Ishikawa (cell line): ENCODE measurements around the gene PRDM16.

Source experiments
- CEBPB ChIP-seq: IDR thresholded peaks from 2 replicates; pipeline ENCODE4 v1.6.1; 2012
- CREB1 ChIP-seq: IDR thresholded peaks from 2 replicates; pipeline ENCODE4 v1.6.1; 2012; ENCODE audit warnings: low read depth
- EGR1 ChIP-seq: IDR thresholded peaks from 2 replicates; pipeline ENCODE4 v1.6.1; 2012
- EP300 ChIP-seq: IDR thresholded peaks from 2 replicates; pipeline ENCODE4 v1.6.1; 2012; ENCODE audit warnings: borderline replicate concordance
- FOXM1 ChIP-seq: IDR thresholded peaks from 2 replicates; pipeline ENCODE4 v1.6.1; 2012; ENCODE audit warnings: low read depth, borderline replicate concordance
- NFIC ChIP-seq: IDR thresholded peaks from 2 replicates; pipeline ENCODE4 v1.6.1; 2012
- RAD21 ChIP-seq: IDR thresholded peaks from 2 replicates; pipeline ENCODE4 v1.6.1; 2012; ENCODE audit warnings: low read depth
- REST ChIP-seq: IDR thresholded peaks from 2 replicates; pipeline ENCODE4 v1.6.1; 2012; ENCODE audit warnings: low read depth, mild to moderate bottlenecking
- TAF1 ChIP-seq: IDR thresholded peaks from 2 replicates; pipeline ENCODE4 v1.6.1; 2012; ENCODE audit warnings: low read depth, mild to moderate bottlenecking
- TCF12 ChIP-seq: IDR thresholded peaks from 2 replicates; pipeline ENCODE4 v1.6.1; 2012; ENCODE audit warnings: low read depth
- TEAD4 ChIP-seq: IDR thresholded peaks from 2 replicates; pipeline ENCODE4 v1.6.1; 2012
- YY1 ChIP-seq: IDR thresholded peaks from 2 replicates; pipeline ENCODE4 v1.6.1; 2012; ENCODE audit warnings: low read depth
- ZBTB7A ChIP-seq: IDR thresholded peaks from 2 replicates; pipeline ENCODE4 v1.6.1; 2012; ENCODE audit warnings: low read depth
- TF ChIP-seq, protein P1 (sequence below): IDR thresholded peaks from 2 replicates; pipeline ENCODE4 v1.6.1; 2012
- TF ChIP-seq, protein P2 (sequence below): IDR thresholded peaks from 2 replicates; pipeline ENCODE4 v1.6.1; 2012

Gene PRDM16

GRCh38 chr1:3236361-3236760 lies 167.4 kb downstream of the PRDM16 start:
- no peak for TF ChIP-seq EP300
- TF ChIP-seq ZBTB7A, result no peak
- TF ChIP-seq, protein P1, sequence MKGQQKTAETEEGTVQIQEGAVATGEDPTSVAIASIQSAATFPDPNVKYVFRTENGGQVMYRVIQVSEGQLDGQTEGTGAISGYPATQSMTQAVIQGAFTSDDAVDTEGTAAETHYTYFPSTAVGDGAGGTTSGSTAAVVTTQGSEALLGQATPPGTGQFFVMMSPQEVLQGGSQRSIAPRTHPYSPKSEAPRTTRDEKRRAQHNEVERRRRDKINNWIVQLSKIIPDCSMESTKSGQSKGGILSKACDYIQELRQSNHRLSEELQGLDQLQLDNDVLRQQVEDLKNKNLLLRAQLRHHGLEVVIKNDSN, result no peak
- no peak for TF ChIP-seq TAF1
- TF ChIP-seq CEBPB, result no peak
- no peak for TF ChIP-seq FOXM1
- TF ChIP-seq REST, result no peak
- no peak for TF ChIP-seq NFIC
- TF ChIP-seq TEAD4, result no peak
- TF ChIP-seq, protein P2, sequence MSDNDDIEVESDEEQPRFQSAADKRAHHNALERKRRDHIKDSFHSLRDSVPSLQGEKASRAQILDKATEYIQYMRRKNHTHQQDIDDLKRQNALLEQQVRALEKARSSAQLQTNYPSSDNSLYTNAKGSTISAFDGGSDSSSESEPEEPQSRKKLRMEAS, result no peak
- TF ChIP-seq CREB1, result no peak
- TF ChIP-seq EGR1, result no peak
- no peak for TF ChIP-seq TCF12

GRCh38 chr1:3236955-3237354 lies 168.0 kb downstream of the PRDM16 start:
- TF ChIP-seq EGR1 (no peak), TEAD4 (no peak), ZBTB7A (no peak), NFIC (no peak), TCF12 (no peak), RAD21 (no peak), FOXM1 (no peak)
- TF ChIP-seq, protein P2, result no peak
- TF ChIP-seq, protein P1, result no peak

- TF ChIP-seq FOXM1 (no peak), TCF12 (no peak), EGR1 (no peak), REST (no peak), YY1 (no peak), TEAD4 (no peak), TAF1 (no peak)
- TF ChIP-seq, protein P2, result no peak
- TF ChIP-seq, protein P1, result no peak
These were observed 168.6 kb downstream of the PRDM16 start for GRCh38 chr1:3237570-3237969.

DNA sequence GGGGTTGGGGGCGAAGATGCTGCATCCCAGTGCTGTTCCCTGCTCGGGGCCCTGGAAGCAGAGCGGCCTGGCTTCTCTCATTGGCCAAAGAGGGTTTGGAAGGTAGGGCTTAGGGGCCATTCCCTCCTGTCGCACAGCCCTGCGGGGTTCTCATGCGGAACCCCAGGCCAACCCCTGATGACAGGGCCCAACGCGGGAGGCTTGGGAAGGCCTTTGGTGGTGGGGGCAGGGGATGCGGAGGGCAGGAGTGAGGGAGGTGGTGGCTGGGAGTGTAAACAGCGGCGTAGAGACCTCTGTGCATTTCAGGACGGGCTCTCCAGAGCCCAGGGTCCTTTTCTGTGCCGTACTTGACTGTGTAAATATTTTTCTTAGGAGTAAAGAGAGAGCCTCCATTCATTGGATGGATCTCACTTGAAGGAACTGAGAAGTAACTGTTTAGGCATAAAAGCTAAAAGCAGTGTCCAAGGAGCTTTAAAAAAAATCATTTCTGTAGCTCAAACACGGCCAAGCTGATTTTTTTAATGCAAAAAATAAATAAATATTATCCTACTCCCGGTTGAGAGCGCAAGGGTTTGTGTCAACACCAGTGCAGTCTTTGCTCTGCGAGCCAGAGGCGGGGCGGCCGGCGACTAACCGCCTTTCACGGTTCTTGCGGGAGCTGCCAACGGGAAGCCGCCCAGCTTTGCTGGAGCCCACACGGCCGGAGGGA lies 169.1 kb downstream of the PRDM16 start:
- TF ChIP-seq EGR1 (no peak), YY1 (no peak), CREB1 (no peak), TAF1 (no peak), ZBTB7A (no peak), REST (no peak), RAD21 (no peak), EP300 (no peak), TCF12 (no peak), NFIC (no peak), TEAD4 (no peak), FOXM1 (no peak), CEBPB (no peak)
- TF ChIP-seq, protein P2, result no peak
- TF ChIP-seq, protein P1, result no peak
